GM18867 (cell line): ENCODE results near the gene IQSEC1.

Experiments
- ATAC-seq: cut with Tn5 transposase; IDR thresholded peaks from one replicate; pipeline ENCODE4 v1.9.1; 2021; ENCODE audit warnings: mild to moderate bottlenecking, moderate library complexity; ENCODE audit not compliant: unreplicated experiment

Gene IQSEC1

GRCh38 chr3:12921736-12922135 lies 151.5 kb downstream of the IQSEC1 start:
- ATAC-seq, result no peak

GRCh38 chr3:12920967-12921366 lies 152.3 kb downstream of the IQSEC1 start:
- ATAC-seq, result no peak

- no peak for ATAC-seq
Measured at GRCh38 chr3:12919205-12919604, 154.0 kb downstream of the IQSEC1 start.

GRCh38 chr3:12918231-12918630 lies 155.0 kb downstream of the IQSEC1 start:
- no peak for ATAC-seq

GRCh38 chr3:12916159-12916558 lies 157.1 kb downstream of the IQSEC1 start:
- ATAC-seq, result no peak

- no peak for ATAC-seq
Measured at GRCh38 chr3:12914088-12914487, 159.1 kb downstream of the IQSEC1 start.

GRCh38 chr3:12911881-12912415 lies 161.3 kb downstream of the IQSEC1 start:
- no peak for ATAC-seq

- no peak for ATAC-seq
Measured at GRCh38 chr3:12910356-12911099, 162.7 kb downstream of the IQSEC1 start.

- no peak for ATAC-seq
Measured at GRCh38 chr3:12909710-12910109, 163.5 kb downstream of the IQSEC1 start.

- no peak for ATAC-seq
Measured at GRCh38 chr3:12908859-12909258, 164.4 kb downstream of the IQSEC1 start.

GRCh38 chr3:12908136-12908730 lies 165.0 kb downstream of the IQSEC1 start:
- no peak for ATAC-seq

- no peak for ATAC-seq
Measured at GRCh38 chr3:12907729-12908128, 165.5 kb downstream of the IQSEC1 start.

GRCh38 chr3:12907296-12907695 lies 165.9 kb downstream of the IQSEC1 start:
- no peak for ATAC-seq

GRCh38 chr3:12906916-12907290 lies 166.3 kb downstream of the IQSEC1 start:
- ATAC-seq, result no peak

- ATAC-seq, result no peak
Measured at GRCh38 chr3:12906141-12906915, 166.9 kb downstream of the IQSEC1 start.

- no peak for ATAC-seq
Measured at GRCh38 chr3:12905316-12906071, 167.7 kb downstream of the IQSEC1 start.

GRCh38 chr3:12904951-12905315 lies 168.3 kb downstream of the IQSEC1 start:
- ATAC-seq, result no peak

GRCh38 chr3:12903881-12904280 lies 169.3 kb downstream of the IQSEC1 start:
- no peak for ATAC-seq

- no peak for ATAC-seq
Measured at GRCh38 chr3:12903000-12903800, 170.0 kb downstream of the IQSEC1 start.
